Astrocyte (in vitro differentiated cells and primary cell): ENCODE results near the gene GNPDA2. TPM values are rescaled to one million over a fixed set of nuclear protein-coding genes. Genes with fewer than 3 reads are reported as not detected.
"Not testable (repeated sequence)": the region's sequence is repeated elsewhere in the genome, so short reads cannot be mapped to it uniquely, and the experiment has no call there.

Source experiments
- DNase-seq: peaks from one replicate; pipeline ENCODE4 v3.0.0-alpha.2; 2010; ENCODE audit warnings: low read depth
- FAIRE-seq: peaks from 2 replicates; lab custom pipeline; 2011; peaks lifted over from hg19 to GRCh38; lab: Jason Lieb, UNC
- H2AFZ ChIP-seq: 2 replicates; pipeline ENCODE4 v1.6.0; 2012; ENCODE audit warnings: low read depth, low read length, inconsistent platforms
- H3K27ac ChIP-seq: 2 replicates; pipeline ENCODE4 v1.5.1; 2011; ENCODE audit warnings: low read depth, low read length, inconsistent platforms
- H3K27me3 ChIP-seq: 2 replicates; pipeline ENCODE4 v1.6.0; 2011; ENCODE audit warnings: low read length, inconsistent platforms; ENCODE audit not compliant: insufficient read depth
- H3K36me3 ChIP-seq: 2 replicates; pipeline ENCODE4 v1.5.1; 2011; ENCODE audit warnings: low read length, inconsistent platforms; ENCODE audit not compliant: insufficient read depth
- H3K4me1 ChIP-seq: 2 replicates; pipeline ENCODE4 v1.5.1; 2011; ENCODE audit warnings: low read length, inconsistent platforms; ENCODE audit not compliant: insufficient read depth
- H3K4me2 ChIP-seq: 2 replicates; pipeline ENCODE4 v1.6.0; 2012; ENCODE audit warnings: low read length, inconsistent platforms
- H3K4me3 ChIP-seq: 2 replicates; pipeline ENCODE4 v1.5.1; 2011; ENCODE audit warnings: low read depth, mild to moderate bottlenecking, low read length, inconsistent platforms; ENCODE audit not compliant: insufficient read depth
- H3K79me2 ChIP-seq: 2 replicates; pipeline ENCODE4 v1.6.0; 2012; ENCODE audit warnings: mild to moderate bottlenecking, low read length, inconsistent platforms; ENCODE audit not compliant: insufficient read depth
- H3K9ac ChIP-seq: 2 replicates; pipeline ENCODE4 v1.6.0; 2012; ENCODE audit warnings: mild to moderate bottlenecking, low read length, inconsistent platforms
- H3K9me3 ChIP-seq: 2 replicates; pipeline ENCODE4 v1.5.1; 2012; ENCODE audit warnings: low read depth, mild to moderate bottlenecking, low read length, inconsistent platforms; ENCODE audit not compliant: insufficient read depth
- H4K20me1 ChIP-seq: 2 replicates; pipeline ENCODE4 v1.6.0; 2012; ENCODE audit warnings: low read length, inconsistent platforms; ENCODE audit not compliant: insufficient read depth
- H3K27ac Mint-ChIP-seq: one replicate; pipeline ENCODE4 v1.8.0; 2021; ENCODE audit warnings: mild to moderate bottlenecking, mixed read lengths; ENCODE audit not compliant: unreplicated experiment
- H3K27me3 Mint-ChIP-seq: one replicate; pipeline ENCODE4 v1.8.0; 2021; ENCODE audit warnings: low read depth, mixed read lengths; ENCODE audit not compliant: unreplicated experiment
- H3K36me3 Mint-ChIP-seq: one replicate; pipeline ENCODE4 v1.8.0; 2021; ENCODE audit warnings: low read depth, mixed read lengths; ENCODE audit not compliant: unreplicated experiment
- H3K4me1 Mint-ChIP-seq: one replicate; pipeline ENCODE4 v1.8.0; 2021; ENCODE audit warnings: low read depth, mixed read lengths; ENCODE audit not compliant: unreplicated experiment
- H3K4me3 Mint-ChIP-seq: one replicate; pipeline ENCODE4 v1.8.0; 2021; ENCODE audit warnings: mild to moderate bottlenecking, moderate library complexity, mixed read lengths; ENCODE audit not compliant: unreplicated experiment
- H3K9me3 Mint-ChIP-seq: one replicate; pipeline ENCODE4 v1.8.0; 2021; ENCODE audit warnings: mild to moderate bottlenecking, mixed read lengths; ENCODE audit not compliant: unreplicated experiment
- CTCF ChIP-seq: IDR thresholded peaks from 2 replicates; pipeline ENCODE4 v1.5.1; 2011; ENCODE audit warnings: low read depth, mild to moderate bottlenecking, inconsistent platforms, low read length, moderate library complexity; ENCODE audit not compliant: insufficient read depth
- EZH2 ChIP-seq: IDR thresholded peaks from 2 replicates; pipeline ENCODE4 v1.6.1; 2012; ENCODE audit warnings: mild to moderate bottlenecking, low read length, inconsistent platforms; ENCODE audit not compliant: insufficient read depth
- total RNA-seq: library from RNA; stranded (reverse); gene quantifications from 2 replicates; pipeline ENCODE4 v1.2.1, GENCODE V29; 2021

Gene GNPDA2
- total RNA-seq, 1 donor from 2014 or later, result 12.2 TPM

- no peaks in the 10 kb centered on the region for H3K79me2 ChIP-seq
- H3K27ac ChIP-seq, result no peak overlapping the region
- H3K4me1 ChIP-seq, result no peaks in the 10 kb centered on the region
- H3K9ac ChIP-seq, result no peak overlapping the region
- FAIRE-seq (no peak), DNase-seq (no peak)
- H4K20me1 ChIP-seq, result no peaks in the 10 kb centered on the region
- Mint-ChIP-seq H3K27me3 (no peaks in the 10 kb centered on the region), H3K4me1 (no peaks in the 10 kb centered on the region), H3K4me3 (no peak overlapping the region), H3K36me3 (no peaks in the 10 kb centered on the region), H3K27ac (no peak overlapping the region), H3K9me3 (no peaks in the 10 kb centered on the region)
- H3K4me2 ChIP-seq, result no peak overlapping the region
- H3K9me3 ChIP-seq, result no peaks in the 10 kb centered on the region
- H3K27me3 ChIP-seq, result no peaks in the 10 kb centered on the region
- H3K36me3 ChIP-seq, result no peaks in the 10 kb centered on the region
- H2AFZ ChIP-seq, result no peak overlapping the region
- H3K4me3 ChIP-seq, result no peak overlapping the region
- no peak for TF ChIP-seq CTCF
- no peak for TF ChIP-seq EZH2
Measured at GRCh38 chr4:44736900-44737299, 10.5 kb upstream of the GNPDA2 start.

GRCh38 chr4:44728694-44729093 lies 2.3 kb upstream of the GNPDA2 start:
- H3K4me1 ChIP-seq, H3K27me3 Mint-ChIP-seq, H3K4me3 Mint-ChIP-seq, FAIRE-seq, H3K4me1 Mint-ChIP-seq, DNase-seq, H3K27me3 ChIP-seq, H3K9me3 ChIP-seq, H3K4me2 ChIP-seq, H3K27ac Mint-ChIP-seq, H3K36me3 ChIP-seq, H2AFZ ChIP-seq, H3K9me3 Mint-ChIP-seq, H3K9ac ChIP-seq, H3K36me3 Mint-ChIP-seq, H3K4me3 ChIP-seq, H3K27ac ChIP-seq: not testable (repeated sequence)
- peaks cover 10% of the 10 kb centered on the region for H4K20me1 ChIP-seq
- H3K79me2 ChIP-seq, result peaks cover 26% of the 10 kb centered on the region

- Histone ChIP-seq H3K4me3 (no peak overlapping the region), H2AFZ (peak overlapping the region; percentile 87), H3K79me2 (peaks cover 38% of the 10 kb centered on the region), H3K27me3 (no peaks in the 10 kb centered on the region), H3K9me3 (no peaks in the 10 kb centered on the region), H3K9ac (no peak overlapping the region), H3K36me3 (no peaks in the 10 kb centered on the region), H3K27ac (no peak overlapping the region), H3K4me1 (no peaks in the 10 kb centered on the region), H3K4me2 (peak overlapping the region; percentile 97), H4K20me1 (peaks cover 15% of the 10 kb centered on the region)
- Mint-ChIP-seq H3K4me3 (no peak overlapping the region), H3K36me3 (no peaks in the 10 kb centered on the region), H3K27me3 (no peaks in the 10 kb centered on the region), H3K27ac (no peak overlapping the region), H3K9me3 (no peaks in the 10 kb centered on the region), H3K4me1 (peaks cover 4% of the 10 kb centered on the region)
- DNase-seq (no peak), FAIRE-seq (no peak)
- TF ChIP-seq EZH2 (no peak), CTCF (no peak)
Measured at GRCh38 chr4:44727471-44727870, 1.1 kb upstream of the GNPDA2 start.
